ENCODE measurements around the gene ABCG1.

Gene ABCG1

GRCh38 chr21:42331660-42332059 lies 112.7 kb downstream of the ABCG1 start:
- DNase-seq = no peak

- no peak for DNase-seq
Observed at GRCh38 chr21:42332557-42333317, 113.8 kb downstream of the ABCG1 start.

GRCh38 chr21:42336054-42336453 lies 117.1 kb downstream of the ABCG1 start:
- no peak for DNase-seq

- no peak for DNase-seq
Observed at GRCh38 chr21:42337276-42337675, 118.3 kb downstream of the ABCG1 start.

GRCh38 chr21:42337830-42338728 lies 119.1 kb downstream of the ABCG1 start:
- peak; percentile 89 for DNase-seq

GRCh38 chr21:42338729-42339715 lies 120.1 kb downstream of the ABCG1 start:
- no peak for DNase-seq

- no peak for DNase-seq
Observed at GRCh38 chr21:42340187-42341050, 121.5 kb downstream of the ABCG1 start.

GRCh38 chr21:42341776-42342542 lies 123.0 kb downstream of the ABCG1 start:
- DNase-seq = no peak

GRCh38 chr21:42343101-42343500 lies 124.2 kb downstream of the ABCG1 start:
- no peak for DNase-seq

- no peak for DNase-seq
Observed at GRCh38 chr21:42343556-42343955, 124.6 kb downstream of the ABCG1 start.

- no peak for DNase-seq
Observed at GRCh38 chr21:42343963-42344510, 125.1 kb downstream of the ABCG1 start.

GRCh38 chr21:42344631-42345030 lies 125.7 kb downstream of the ABCG1 start:
- DNase-seq = no peak

GRCh38 chr21:42346441-42346840 lies 127.5 kb downstream of the ABCG1 start:
- DNase-seq = no peak

All from COR-L47 (cell line).